GM21423 (cell line): ENCODE results near the gene ABHD2.
A peak's percentile ranks its signal among the peaks of the same experiment; 100 is the strongest.
"Not testable (repeated sequence)": the region's sequence is repeated elsewhere in the genome, so short reads cannot be mapped to it uniquely, and the experiment has no call there.

Experiments used
- ATAC-seq: cut with Tn5 transposase; IDR thresholded peaks from one replicate; pipeline ENCODE4 v1.9.1; 2021; ENCODE audit warnings: mild to moderate bottlenecking, moderate library complexity; ENCODE audit not compliant: unreplicated experiment

The ABHD2 gene

DNA sequence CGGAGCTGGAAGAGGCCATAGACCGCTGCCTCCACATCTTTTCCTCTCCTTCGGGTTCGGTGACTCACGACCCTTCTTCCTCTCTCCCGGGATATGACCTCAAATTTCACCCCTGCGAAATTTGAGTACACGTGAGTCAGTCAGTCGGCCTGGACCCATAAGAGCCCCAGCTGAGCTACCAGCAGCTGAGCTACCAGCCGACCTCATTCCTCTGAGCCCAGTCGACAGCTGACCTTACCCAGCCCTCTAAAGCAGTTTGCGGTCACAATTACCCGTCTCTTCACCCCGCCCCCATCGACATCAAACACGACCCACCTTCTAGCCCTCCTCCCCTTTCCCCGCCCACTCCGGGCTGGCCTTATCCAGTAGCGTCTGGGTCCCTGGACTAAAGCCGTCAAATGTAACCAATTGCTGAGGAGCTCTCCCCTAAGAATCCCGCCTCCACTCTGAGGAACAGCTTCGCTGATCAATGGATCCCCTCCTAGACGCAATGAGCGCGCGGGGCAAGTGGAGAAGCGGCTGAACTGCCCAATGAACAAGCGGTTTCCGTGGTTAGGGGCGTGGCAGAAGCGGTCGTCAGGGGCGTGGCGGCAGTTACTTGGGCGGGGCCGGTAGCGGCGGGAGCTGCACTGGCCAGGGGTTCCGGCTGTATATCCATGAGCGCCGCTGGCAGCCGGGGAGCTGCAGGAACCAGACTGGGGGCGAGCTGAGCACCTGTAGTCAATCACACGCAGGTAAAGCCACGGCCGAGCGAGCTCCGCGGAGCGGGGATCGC lies at the start of gene ABHD2:
Gene ABHD2 (plus strand): TSS at position 627 of the 775 bp plus-strand sequence. CDS start 27,872 bp downstream, outside the sequence.
- ATAC-seq, result peak; percentile 95

DNA sequence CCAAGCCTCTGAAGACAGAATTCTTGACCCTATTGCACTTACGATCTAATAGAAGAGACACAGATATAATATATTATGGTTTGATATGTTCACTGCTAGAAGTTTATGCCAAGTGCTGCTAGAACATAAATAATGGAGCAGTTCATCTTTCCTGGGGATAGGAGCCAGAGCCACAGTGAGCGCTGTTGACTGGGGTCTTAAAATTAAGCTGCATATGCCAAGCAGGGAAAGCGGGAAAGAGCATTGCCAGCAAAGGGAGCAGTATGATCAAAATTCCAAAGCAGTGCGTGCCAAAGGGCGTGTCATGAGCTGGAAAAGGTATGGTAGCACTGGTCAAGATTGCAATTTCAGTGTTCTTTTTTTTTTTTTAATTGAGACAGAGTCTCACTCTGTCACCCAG lies 49.1 kb upstream of the ABHD2 start:
- no peak for ATAC-seq

DNA sequence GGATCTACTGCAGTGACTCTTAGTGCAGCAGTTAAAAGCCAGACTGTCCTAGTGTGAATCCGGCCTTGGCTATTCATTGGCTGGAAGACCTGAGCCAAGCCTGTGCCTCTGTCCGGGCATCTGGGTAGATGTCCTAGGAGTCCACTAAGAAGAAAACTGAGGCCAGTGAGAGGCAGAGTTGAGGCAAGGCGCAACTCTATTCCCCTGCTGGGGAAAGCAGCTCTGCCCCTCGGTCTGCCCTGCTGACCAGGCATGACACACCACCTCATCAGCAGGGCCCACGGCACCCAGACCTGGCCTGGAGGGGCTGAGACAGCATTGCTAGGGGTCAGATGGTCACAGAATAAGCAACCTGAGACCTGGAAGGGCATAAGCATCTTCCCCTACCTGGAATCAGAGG lies 46.7 kb upstream of the ABHD2 start:
- ATAC-seq, result no peak

GRCh38 chr15:89042387-89042786 lies 45.9 kb upstream of the ABHD2 start:
- ATAC-seq, result no peak

DNA sequence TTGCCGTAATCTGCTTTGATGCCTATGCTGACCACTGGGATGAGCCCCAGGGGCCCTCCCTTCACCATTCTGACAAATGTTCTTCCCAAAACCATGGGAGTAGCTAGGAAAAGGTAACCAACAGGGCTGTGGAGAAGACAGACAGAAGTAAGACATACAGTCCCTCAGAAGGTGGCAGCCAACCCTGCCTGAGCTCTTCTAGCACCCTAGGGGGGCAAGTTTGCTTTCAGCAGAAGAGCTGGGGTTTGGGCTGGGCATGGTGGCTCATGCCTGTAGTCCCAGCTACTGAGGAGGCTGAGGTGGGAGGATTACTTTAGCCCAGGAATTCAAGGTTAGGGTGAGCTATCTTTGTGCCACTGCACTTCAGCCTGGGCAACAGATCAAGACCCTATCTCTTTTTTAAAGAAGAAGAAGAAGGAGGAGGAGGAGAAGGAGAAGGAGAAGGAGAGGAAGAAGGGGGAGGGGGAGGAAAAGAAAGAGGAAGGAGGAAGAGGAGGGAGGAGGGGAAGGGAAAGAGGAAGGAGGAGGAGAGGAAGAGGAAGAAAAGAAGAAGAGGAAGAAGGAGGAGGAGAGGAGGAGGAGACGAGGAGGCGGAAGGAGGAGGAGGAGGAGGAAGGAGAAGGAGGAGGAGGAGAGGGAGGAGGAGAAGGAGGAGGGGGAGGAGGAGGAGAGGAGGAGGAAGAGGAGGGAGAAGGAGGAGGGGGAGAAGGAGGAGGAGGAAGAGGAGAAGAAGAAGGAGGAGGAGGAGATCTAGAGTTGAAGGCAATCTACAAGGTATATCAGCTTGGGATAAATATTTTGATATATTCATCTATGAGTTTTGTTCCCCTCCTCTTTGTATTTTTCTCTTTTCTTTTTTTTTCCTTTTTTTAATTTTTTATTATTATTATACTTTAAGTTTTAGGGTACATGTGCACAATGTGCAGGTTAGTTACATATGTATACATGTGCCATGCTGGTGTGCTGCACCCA lies 44.9 kb upstream of the ABHD2 start:
- ATAC-seq, result no peak

DNA sequence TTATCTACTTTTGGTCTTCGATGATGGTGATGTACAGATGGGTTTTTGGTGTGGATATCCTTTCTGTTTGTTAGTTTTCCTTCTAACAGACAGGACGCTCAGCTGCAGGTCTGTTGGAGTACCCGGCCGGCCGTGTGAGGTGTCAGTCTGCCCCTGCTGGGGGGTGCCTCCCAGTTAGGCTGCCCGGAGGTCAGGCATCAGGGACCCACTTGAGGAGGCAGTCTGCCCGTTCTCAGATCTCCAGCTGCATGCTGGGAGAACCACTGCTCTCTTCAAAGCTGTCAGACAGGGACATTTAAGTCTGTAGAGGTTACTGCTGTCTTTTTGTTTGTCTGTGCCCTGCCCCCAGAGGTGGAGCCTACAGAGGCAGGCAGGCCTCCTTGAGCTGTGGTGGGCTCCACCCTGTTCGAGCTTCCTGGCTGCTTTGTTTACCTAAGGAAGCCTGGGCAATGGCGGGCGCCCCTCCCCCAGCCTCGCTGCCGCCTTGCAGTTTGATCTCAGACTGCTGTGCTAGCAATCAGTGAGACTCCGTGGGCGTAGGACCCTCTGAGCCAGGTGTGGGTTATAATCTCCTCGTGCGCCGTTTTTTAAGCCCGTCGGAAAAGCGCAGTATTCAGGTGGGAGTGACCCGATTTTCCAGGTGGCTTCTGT lies 39.1 kb upstream of the ABHD2 start:
- not testable (repeated sequence) for ATAC-seq

DNA sequence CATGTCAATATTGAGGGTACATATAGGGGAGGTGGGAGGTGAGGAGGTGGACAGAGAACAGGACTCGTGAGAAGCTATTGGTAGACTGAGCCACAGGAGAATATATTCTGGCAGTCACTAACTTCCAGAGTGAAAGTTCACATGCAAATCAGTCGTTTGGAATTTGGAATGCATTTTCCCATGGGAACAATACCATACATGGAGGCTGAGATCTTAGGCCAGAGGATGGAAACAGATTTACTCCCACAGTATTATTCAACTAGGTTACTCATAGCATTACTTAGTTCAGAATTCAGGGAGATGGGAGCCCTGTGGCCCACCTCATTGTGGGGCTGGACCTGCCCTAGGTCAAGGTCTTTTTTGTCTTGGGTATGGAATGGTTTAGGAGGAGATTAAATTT lies 36.4 kb upstream of the ABHD2 start:
- ATAC-seq, result no peak

DNA sequence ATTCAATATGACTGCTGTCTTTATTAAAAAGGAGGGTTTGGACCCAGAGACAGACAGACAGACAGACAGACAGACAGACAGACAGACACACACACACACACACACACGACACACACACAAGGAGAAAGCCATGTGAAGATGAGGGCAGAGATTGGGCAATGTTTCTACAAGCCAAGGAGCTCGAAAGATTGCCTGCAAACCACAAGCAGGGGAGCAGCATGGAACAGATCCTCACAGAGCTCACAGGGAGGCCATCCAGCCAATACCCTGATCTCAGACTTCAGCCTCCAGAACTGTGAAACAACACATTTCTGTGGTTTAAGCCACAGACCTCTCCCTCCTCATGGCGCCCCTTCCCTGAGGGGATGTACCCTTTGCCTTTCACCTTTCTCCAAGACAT lies 35.8 kb upstream of the ABHD2 start:
- ATAC-seq, result no peak

GRCh38 chr15:89054873-89055272 lies 33.4 kb upstream of the ABHD2 start:
- no peak for ATAC-seq

GRCh38 chr15:89057506-89058133 lies 30.6 kb upstream of the ABHD2 start:
- no peak for ATAC-seq

DNA sequence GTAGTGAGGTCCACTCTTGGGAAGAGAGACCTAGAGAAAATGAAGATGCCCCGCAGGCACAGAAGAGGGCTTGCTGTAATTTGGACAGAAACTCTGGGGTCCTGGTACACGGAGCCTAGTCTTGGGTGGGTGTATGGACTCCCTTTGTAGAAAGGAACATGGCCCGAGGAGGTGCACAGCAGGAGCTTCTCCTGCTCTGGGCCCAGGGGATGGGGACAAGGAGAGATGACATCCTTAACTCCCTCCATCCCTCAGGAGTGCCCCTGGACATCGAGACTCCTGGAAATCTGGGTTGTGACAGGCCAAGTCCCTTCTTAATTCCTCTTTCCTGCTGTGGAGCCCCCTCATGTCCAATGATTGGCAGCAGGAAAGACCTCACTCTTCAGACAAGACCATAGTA lies 29.9 kb upstream of the ABHD2 start:
- no peak for ATAC-seq

GRCh38 chr15:89058876-89059405 lies 29.3 kb upstream of the ABHD2 start:
- ATAC-seq, result no peak

GRCh38 chr15:89066280-89066679 lies 22.0 kb upstream of the ABHD2 start:
- ATAC-seq, result no peak

- peak; percentile 30 for ATAC-seq
Observed at GRCh38 chr15:89067751-89068150, 20.5 kb upstream of the ABHD2 start.

DNA sequence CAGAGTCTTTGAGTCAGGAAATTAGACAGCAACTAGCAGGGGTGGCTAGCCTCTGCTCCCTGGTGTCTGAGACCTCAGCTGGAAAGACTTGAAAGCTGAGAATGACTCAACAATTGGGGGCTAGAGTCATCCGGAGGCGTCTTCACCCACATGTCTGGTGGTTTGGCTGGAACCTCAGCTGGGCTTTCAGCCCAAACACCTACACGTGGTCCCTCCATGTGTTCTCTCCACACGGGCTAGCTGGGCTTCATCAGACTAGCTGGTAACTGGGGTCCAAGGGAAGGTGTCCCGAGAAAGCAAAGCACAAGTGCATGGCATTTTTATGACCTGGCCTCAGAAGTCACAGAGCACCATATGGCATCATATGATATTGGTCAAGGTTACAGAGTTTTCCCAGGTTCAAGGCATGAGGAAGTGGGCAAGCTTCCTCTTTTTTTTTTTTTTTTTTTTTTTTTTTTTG lies 19.9 kb upstream of the ABHD2 start:
- ATAC-seq, result peak; percentile 97

GRCh38 chr15:89070197-89071124 lies 17.8 kb upstream of the ABHD2 start:
- no peak for ATAC-seq

DNA sequence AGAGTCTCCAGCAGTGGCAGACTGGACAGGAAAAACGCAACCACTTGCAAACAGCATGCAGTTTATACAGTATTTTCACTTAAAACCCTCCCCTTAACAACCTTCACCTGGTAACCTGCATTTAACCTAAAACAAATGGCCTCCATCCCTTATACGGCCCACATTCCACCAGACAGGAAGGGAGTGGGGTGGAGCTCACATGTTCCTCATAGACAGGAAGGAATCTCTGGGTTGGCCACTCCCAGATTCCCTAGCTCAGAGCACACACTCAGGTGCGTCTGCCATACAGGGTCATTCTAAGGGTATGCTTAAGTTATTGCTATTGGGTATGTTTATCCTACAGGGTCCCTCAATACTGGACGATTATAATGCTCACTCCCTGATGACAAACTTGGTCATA lies 16.8 kb upstream of the ABHD2 start:
- no peak for ATAC-seq

- no peak for ATAC-seq
Observed at GRCh38 chr15:89072277-89072869, 15.9 kb upstream of the ABHD2 start.

DNA sequence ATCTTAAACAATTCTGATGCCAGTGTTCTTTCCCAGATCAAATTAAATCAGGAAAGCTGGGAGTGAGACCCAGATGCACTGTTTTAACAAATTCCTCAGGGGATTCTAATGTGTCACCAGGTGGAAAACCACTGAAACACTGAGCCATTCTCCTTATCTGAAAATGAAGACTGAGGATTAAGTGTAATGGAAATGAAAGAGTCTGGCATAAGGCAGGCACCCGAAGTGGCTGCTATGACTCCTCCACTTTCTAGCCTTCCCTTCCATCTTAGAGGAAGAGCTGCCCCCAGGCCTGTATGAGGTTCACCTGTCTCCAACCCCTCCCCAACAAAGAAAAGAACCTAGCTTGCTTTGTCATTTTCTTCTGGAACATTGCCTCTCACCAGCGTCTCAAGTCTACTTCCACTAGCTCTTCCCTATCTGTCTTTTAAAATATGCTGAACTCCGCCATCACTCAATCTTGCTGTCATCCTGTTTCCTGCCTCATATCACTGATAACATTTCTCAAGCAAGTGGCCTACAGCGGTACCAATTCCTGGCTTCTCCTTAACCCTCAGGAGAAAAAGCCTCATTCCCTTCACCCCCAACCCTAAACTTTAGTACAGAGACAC lies 13.7 kb upstream of the ABHD2 start:
- no peak for ATAC-seq
